ENCODE results near the gene TTYH3. TPM values are rescaled to one million over a fixed set of nuclear protein-coding genes. Genes with fewer than 3 reads are reported as not detected.

TTYH3 gene
- total RNA-seq, 1 donor from 2014 or later: 166 TPM

- Mint-ChIP-seq H3K27me3 (no peaks in the 10 kb centered on the region), H3K36me3 (peaks cover 9% of the 10 kb centered on the region), H3K4me1 (ENCODE audit: unreplicated experiment) (peaks cover 12% of the 10 kb centered on the region), H3K9me3 (no peaks in the 10 kb centered on the region), H3K27ac (no peak overlapping the region), H3K4me3 (no peak overlapping the region)
- no peak for TF ChIP-seq CTCF (conservative IDR thresholded peaks at IDR 0.05)
- no peak for DNase-seq (ENCODE audit: extremely low spot score, unreplicated experiment)
These were observed 27.1 kb upstream of the TTYH3 start for GRCh38 chr7:2604608-2605174.

- H3K4me3 Mint-ChIP-seq: no peak overlapping the region
- H3K27ac Mint-ChIP-seq: no peak overlapping the region
- H3K4me1 Mint-ChIP-seq (ENCODE audit: unreplicated experiment): peaks cover 12% of the 10 kb centered on the region
- TF ChIP-seq CTCF (conservative IDR thresholded peaks at IDR 0.05): peak; percentile 25
- no peaks in the 10 kb centered on the region for H3K27me3 Mint-ChIP-seq
- H3K9me3 Mint-ChIP-seq: no peaks in the 10 kb centered on the region
- no peak for DNase-seq (ENCODE audit: extremely low spot score, unreplicated experiment)
- peaks cover 3% of the 10 kb centered on the region for H3K36me3 Mint-ChIP-seq
These were observed 25.9 kb upstream of the TTYH3 start for GRCh38 chr7:2605608-2606538.

GRCh38 chr7:2606539-2606936 is 25.2 kb upstream of the TTYH3 start:
- Mint-ChIP-seq H3K9me3 (no peaks in the 10 kb centered on the region), H3K27me3 (no peaks in the 10 kb centered on the region), H3K27ac (no peak overlapping the region), H3K4me1 (ENCODE audit: unreplicated experiment) (peaks cover 12% of the 10 kb centered on the region), H3K4me3 (no peak overlapping the region), H3K36me3 (peaks cover 3% of the 10 kb centered on the region)
- TF ChIP-seq CTCF (conservative IDR thresholded peaks at IDR 0.05): no peak
- DNase-seq (ENCODE audit: extremely low spot score, unreplicated experiment): no peak

- TF ChIP-seq CTCF (conservative IDR thresholded peaks at IDR 0.05): no peak
- H3K27ac Mint-ChIP-seq: no peak overlapping the region
- DNase-seq (ENCODE audit: extremely low spot score, unreplicated experiment): no peak
- peak overlapping the region; percentile 21 for H3K4me3 Mint-ChIP-seq
- H3K36me3 Mint-ChIP-seq: no peaks in the 10 kb centered on the region
- peaks cover 12% of the 10 kb centered on the region for H3K4me1 Mint-ChIP-seq (ENCODE audit: unreplicated experiment)
- no peaks in the 10 kb centered on the region for H3K27me3 Mint-ChIP-seq
- H3K9me3 Mint-ChIP-seq: no peaks in the 10 kb centered on the region
These were observed 24.5 kb upstream of the TTYH3 start for GRCh38 chr7:2607122-2607922.

GRCh38 chr7:2607923-2608904 is 23.6 kb upstream of the TTYH3 start:
- peaks cover 16% of the 10 kb centered on the region for H3K4me1 Mint-ChIP-seq (ENCODE audit: unreplicated experiment)
- H3K27ac Mint-ChIP-seq: no peak overlapping the region
- H3K4me3 Mint-ChIP-seq: peak overlapping the region; percentile 21
- H3K9me3 Mint-ChIP-seq: no peaks in the 10 kb centered on the region
- no peaks in the 10 kb centered on the region for H3K27me3 Mint-ChIP-seq
- no peak for TF ChIP-seq CTCF (conservative IDR thresholded peaks at IDR 0.05)
- no peak for DNase-seq (ENCODE audit: extremely low spot score, unreplicated experiment)
- no peaks in the 10 kb centered on the region for H3K36me3 Mint-ChIP-seq
